Measurements from ENCODE around the gene PARP8.

Gene PARP8

GRCh38 chr5:50866415-50866814 lies 200.0 kb downstream of the PARP8 start:
- DNase-seq (no peak), ATAC-seq (ENCODE audit: insufficient read depth, low read depth) (no peak)
- Histone ChIP-seq H4K20me1 (ENCODE audit: insufficient read depth, low read length) (no peaks in the 10 kb centered on the region), H3K4me3 (ENCODE audit: low read depth in 1 of 2, low read length in 2 of 2) (no peak overlapping the region), H3K27ac (ENCODE audit: low read length) (no peak overlapping the region), H3K4me2 (ENCODE audit: insufficient read depth, low read length) (no peak overlapping the region), H3K4me1 (ENCODE audit: insufficient read depth, low read length) (no peaks in the 10 kb centered on the region), H3K36me3 (ENCODE audit: insufficient read depth, low read length) (no peaks in the 10 kb centered on the region), H2AFZ (ENCODE audit: low read depth, low read length) (no peak overlapping the region), H3K9me3 (ENCODE audit: insufficient read depth, low read length, severe bottlenecking) (no peaks in the 10 kb centered on the region), H3K27me3 (ENCODE audit: insufficient read depth, low read length, poor library complexity) (no peaks in the 10 kb centered on the region), H3K79me2 (ENCODE audit: insufficient read depth, low read length) (no peaks in the 10 kb centered on the region), H3K9ac (ENCODE audit: low read depth, low read length) (no peak overlapping the region)
- no peak for TF ChIP-seq CTCF (IDR thresholded peaks at IDR 0.05; ENCODE audit: borderline replicate concordance, extremely low read depth, low read length, poor library complexity, severe bottlenecking)
- no peak for TF ChIP-seq EZH2 (IDR thresholded peaks at IDR 0.05; ENCODE audit: borderline replicate concordance, low read depth, low read length, severe bottlenecking)

GRCh38 chr5:50867140-50867539 lies 200.7 kb downstream of the PARP8 start:
- ATAC-seq (ENCODE audit: insufficient read depth, low read depth): no peak
- H3K9me3 ChIP-seq (ENCODE audit: insufficient read depth, low read length, severe bottlenecking): no peaks in the 10 kb centered on the region
- H3K79me2 ChIP-seq (ENCODE audit: insufficient read depth, low read length): no peaks in the 10 kb centered on the region
- H3K36me3 ChIP-seq (ENCODE audit: insufficient read depth, low read length): no peaks in the 10 kb centered on the region
- no peak for DNase-seq
- TF ChIP-seq EZH2 (IDR thresholded peaks at IDR 0.05; ENCODE audit: borderline replicate concordance, low read depth, low read length, severe bottlenecking): no peak
- no peak for TF ChIP-seq CTCF (IDR thresholded peaks at IDR 0.05; ENCODE audit: borderline replicate concordance, extremely low read depth, low read length, poor library complexity, severe bottlenecking)
- no peaks in the 10 kb centered on the region for H3K27me3 ChIP-seq (ENCODE audit: insufficient read depth, low read length, poor library complexity)
- H3K4me2 ChIP-seq (ENCODE audit: insufficient read depth, low read length): no peak overlapping the region
- no peak overlapping the region for H3K9ac ChIP-seq (ENCODE audit: low read depth, low read length)
- H3K4me3 ChIP-seq (ENCODE audit: low read depth in 1 of 2, low read length in 2 of 2): no peak overlapping the region
- no peaks in the 10 kb centered on the region for H4K20me1 ChIP-seq (ENCODE audit: insufficient read depth, low read length)
- H3K27ac ChIP-seq (ENCODE audit: low read length): no peak overlapping the region
- H2AFZ ChIP-seq (ENCODE audit: low read depth, low read length): no peak overlapping the region
- no peaks in the 10 kb centered on the region for H3K4me1 ChIP-seq (ENCODE audit: insufficient read depth, low read length)

GRCh38 chr5:50873595-50874277 lies 207.3 kb downstream of the PARP8 start:
- H4K20me1 ChIP-seq (ENCODE audit: insufficient read depth, low read length): no peaks in the 10 kb centered on the region
- H2AFZ ChIP-seq (ENCODE audit: low read depth, low read length): no peak overlapping the region
- no peaks in the 10 kb centered on the region for H3K27me3 ChIP-seq (ENCODE audit: insufficient read depth, low read length, poor library complexity)
- no peaks in the 10 kb centered on the region for H3K36me3 ChIP-seq (ENCODE audit: insufficient read depth, low read length)
- no peak overlapping the region for H3K9ac ChIP-seq (ENCODE audit: low read depth, low read length)
- no peak for DNase-seq
- H3K79me2 ChIP-seq (ENCODE audit: insufficient read depth, low read length): no peaks in the 10 kb centered on the region
- H3K4me1 ChIP-seq (ENCODE audit: insufficient read depth, low read length): no peaks in the 10 kb centered on the region
- peak; percentile 66; the same call in 2 of the 3 replicates for ATAC-seq (ENCODE audit: insufficient read depth, low read depth)
- H3K4me2 ChIP-seq (ENCODE audit: insufficient read depth, low read length): no peak overlapping the region
- TF ChIP-seq CTCF (IDR thresholded peaks at IDR 0.05; ENCODE audit: borderline replicate concordance, extremely low read depth, low read length, poor library complexity, severe bottlenecking): no peak
- TF ChIP-seq EZH2 (IDR thresholded peaks at IDR 0.05; ENCODE audit: borderline replicate concordance, low read depth, low read length, severe bottlenecking): no peak
- no peaks in the 10 kb centered on the region for H3K9me3 ChIP-seq (ENCODE audit: insufficient read depth, low read length, severe bottlenecking)
- H3K27ac ChIP-seq (ENCODE audit: low read length): no peak overlapping the region
- H3K4me3 ChIP-seq (ENCODE audit: low read depth in 1 of 2, low read length in 2 of 2): no peak overlapping the region

Data from DND-41 (cell line).